IMR-90 (cell line): ENCODE results near the gene HPN. TPM values are rescaled to one million over a fixed set of nuclear protein-coding genes. Genes with fewer than 3 reads are reported as not detected.

Source experiments
- ATAC-seq: fragments of 200-7000 bp; cut with Tn5 transposase; 2 replicates; pipeline ENCODE4 v1.9.1; 2020; ENCODE audit warnings: low read depth, mild to moderate bottlenecking, moderate library complexity
- BruUV-seq: library from RNA; stranded (reverse); fragments of 400-500 nt; replicated peaks from 2 replicates; lab custom pipeline; 2021; lab: Mats Ljungman, UMichigan
- CTCF ChIA-PET: fragments of 300-600 bp; formaldehyde crosslinking; extraction: SDS; loops from one replicate; lab custom pipeline; 2021; ENCODE audit warnings: antibody characterized with exemption; lab: Yijun Ruan, JAX
- POLR2A ChIA-PET: fragments of 300-600 bp; sonication (Branson Sonifier 250); formaldehyde crosslinking; loops from one replicate; lab custom pipeline; 2022; ENCODE audit warnings: antibody characterized with exemption; ENCODE audit not compliant: unreplicated experiment; lab: Charles Lee
- DNase-seq: peaks from one replicate; pipeline ENCODE4 v3.0.0; 2013
- H2AFZ ChIP-seq: replicated peaks from 2 replicates; pipeline ENCODE3; 2013; ENCODE audit warnings: low read length, mild to moderate bottlenecking; ENCODE audit not compliant: poor library complexity
- H2AK5ac ChIP-seq: 2 replicates; pipeline ENCODE4 v1.6.1; 2013; ENCODE audit warnings: low read depth, low read length, inconsistent platforms
- H2AK9ac ChIP-seq: replicated peaks from 2 replicates; pipeline ENCODE3; 2013; ENCODE audit warnings: mild to moderate bottlenecking, low read depth, low read length, moderate library complexity; ENCODE audit not compliant: poor library complexity
- H2BK120ac ChIP-seq: 2 replicates; pipeline ENCODE4 v1.6.1; 2013; ENCODE audit warnings: low read depth, low read length, inconsistent platforms
- H2BK15ac ChIP-seq: 3 replicates; pipeline ENCODE4 v1.6.1; 2013; ENCODE audit warnings: low read depth, low read length, inconsistent platforms
- H2BK20ac ChIP-seq: 2 replicates; pipeline ENCODE4 v1.6.1; 2013; ENCODE audit warnings: low read depth, mild to moderate bottlenecking, inconsistent platforms, low read length, moderate library complexity
- H2BK5ac ChIP-seq: 2 replicates; pipeline ENCODE4 v1.6.1; 2013; ENCODE audit warnings: mild to moderate bottlenecking, low read depth, low read length, inconsistent platforms; ENCODE audit not compliant: poor library complexity, severe bottlenecking
- H3K14ac ChIP-seq: replicated peaks from 2 replicates; pipeline ENCODE4 v1.6.1; 2013; ENCODE audit warnings: low read depth, low read length, inconsistent platforms
- H3K18ac ChIP-seq: 2 replicates; pipeline ENCODE4 v1.6.1; 2013; ENCODE audit warnings: low read depth, low read length, control low read depth
- H3K23ac ChIP-seq: 2 replicates; pipeline ENCODE4 v1.6.1; 2013; ENCODE audit warnings: low read depth, low read length, inconsistent platforms
- H3K27ac ChIP-seq: 2 replicates; pipeline ENCODE4 v1.5.1; 2013; ENCODE audit warnings: mild to moderate bottlenecking, control low read depth, low read length; ENCODE audit not compliant: insufficient read depth
- H3K27me3 ChIP-seq: 2 replicates; pipeline ENCODE4 v1.6.1; 2013; ENCODE audit warnings: low read length; ENCODE audit not compliant: control insufficient read depth, insufficient read depth
- H3K36me3 ChIP-seq: 2 replicates; pipeline ENCODE4 v1.6.1; 2013; ENCODE audit warnings: low read length, mixed read lengths; ENCODE audit not compliant: control insufficient read depth, insufficient read depth
- H3K4ac ChIP-seq: 2 replicates; pipeline ENCODE4 v1.6.1; 2013; ENCODE audit warnings: low read depth, low read length, inconsistent platforms
- H3K4me1 ChIP-seq: 2 replicates; pipeline ENCODE4 v1.6.1; 2013; ENCODE audit warnings: low read length, mixed read lengths; ENCODE audit not compliant: control insufficient read depth, insufficient read depth
- H3K4me2 ChIP-seq: 2 replicates; pipeline ENCODE4 v1.6.1; 2013; ENCODE audit warnings: low read depth, mild to moderate bottlenecking, control low read depth, low read length, moderate library complexity
- H3K4me3 ChIP-seq: 2 replicates; pipeline ENCODE4 v1.5.1; 2013; ENCODE audit warnings: low read depth, mild to moderate bottlenecking, control low read depth, low read length, moderate library complexity; ENCODE audit not compliant: insufficient read depth
- H3K56ac ChIP-seq: 2 replicates; pipeline ENCODE4 v1.6.1; 2013; ENCODE audit warnings: low read length, inconsistent platforms; ENCODE audit not compliant: insufficient read depth; ENCODE audit errors: extremely low read depth
- H3K79me1 ChIP-seq, 2 experiments: 2 replicates each; pipeline ENCODE4 v1.6.1; 2013; ENCODE audit warnings: low read length in 2 of 2, inconsistent platforms in 1 of 2, low read depth in 1 of 2
- H3K9ac ChIP-seq: 2 replicates; pipeline ENCODE4 v1.6.1; 2013; ENCODE audit warnings: low read depth, low read length, control low read depth
- H3K9me1 ChIP-seq: 2 replicates; pipeline ENCODE4 v1.6.1; 2013; ENCODE audit warnings: low read length, inconsistent platforms; ENCODE audit not compliant: insufficient read depth
- H3K9me3 ChIP-seq: 2 replicates; pipeline ENCODE4 v1.6.1; 2013; ENCODE audit warnings: low read length; ENCODE audit not compliant: control insufficient read depth, insufficient read depth
- H4K20me1 ChIP-seq: 2 replicates; pipeline ENCODE4 v1.6.1; 2013; ENCODE audit warnings: low read length, inconsistent platforms; ENCODE audit not compliant: insufficient read depth
- H4K5ac ChIP-seq: 2 replicates; pipeline ENCODE4 v1.6.1; 2013; ENCODE audit warnings: mild to moderate bottlenecking, low read depth, low read length, control low read depth
- H4K8ac ChIP-seq, 2 experiments: 2 replicates each; pipeline ENCODE4 v1.6.1; 2013; ENCODE audit warnings: low read depth in 2 of 2, low read length in 2 of 2, control low read depth in 1 of 2, inconsistent platforms in 1 of 2
- H4K91ac ChIP-seq: 2 replicates; pipeline ENCODE4 v1.6.1; 2013; ENCODE audit warnings: low read depth, low read length, inconsistent platforms; ENCODE audit not compliant: insufficient read depth
- BHLHE40 ChIP-seq: fragments of 150-350 bp; IDR thresholded peaks from 2 replicates; pipeline ENCODE4 v1.6.1; 2016; ENCODE audit warnings: mild to moderate bottlenecking, low read depth, low read length
- CEBPB ChIP-seq: IDR thresholded peaks from 2 replicates; pipeline ENCODE4 v1.6.1; 2012; ENCODE audit warnings: low read depth, low read length, improper control_type of control experiment
- CHD1 ChIP-seq: IDR thresholded peaks from 2 replicates; pipeline ENCODE4 v1.6.1; 2012; ENCODE audit warnings: low read depth, low read length, improper control_type of control experiment
- FOS ChIP-seq: fragments of 150-350 bp; IDR thresholded peaks from 2 replicates; pipeline ENCODE4 v1.6.1; 2016; ENCODE audit warnings: low read depth, low read length
- MAFK ChIP-seq: IDR thresholded peaks from 2 replicates; pipeline ENCODE4 v1.6.1; 2012; ENCODE audit warnings: low read depth, low read length, improper control_type of control experiment
- MAZ ChIP-seq: IDR thresholded peaks from 2 replicates; pipeline ENCODE4 v1.6.1; 2012; ENCODE audit warnings: low read depth, mild to moderate bottlenecking, low read length, improper control_type of control experiment, moderate library complexity, borderline replicate concordance
- MXI1 ChIP-seq: IDR thresholded peaks from 2 replicates; pipeline ENCODE4 v1.6.1; 2012; ENCODE audit warnings: low read depth, mild to moderate bottlenecking, low read length, moderate library complexity, borderline replicate concordance
- NFE2L2 ChIP-seq: fragments of 150-350 bp; IDR thresholded peaks from 2 replicates; pipeline ENCODE4 v1.6.1; 2016; ENCODE audit warnings: low read depth, mild to moderate bottlenecking, low read length
- POLR2A ChIP-seq: IDR thresholded peaks from 2 replicates; pipeline ENCODE4 v1.6.1; 2012; ENCODE audit warnings: mild to moderate bottlenecking, low read depth, low read length
- RAD21 ChIP-seq: IDR thresholded peaks from 2 replicates; pipeline ENCODE4 v1.6.1; 2012; ENCODE audit warnings: low read length, improper control_type of control experiment
- RCOR1 ChIP-seq: IDR thresholded peaks from 2 replicates; pipeline ENCODE4 v1.6.1; 2012; ENCODE audit warnings: mild to moderate bottlenecking, low read length, improper control_type of control experiment; ENCODE audit not compliant: insufficient replicate concordance
- RFX5 ChIP-seq: IDR thresholded peaks from 2 replicates; pipeline ENCODE4 v1.8.0; 2012; ENCODE audit warnings: low read depth, mild to moderate bottlenecking, low read length, moderate library complexity
- SMC3 ChIP-seq: fragments of 150-350 bp; IDR thresholded peaks from 2 replicates; pipeline ENCODE4 v1.6.1; 2016; ENCODE audit warnings: low read depth, mild to moderate bottlenecking, antibody characterized with exemption, low read length, moderate library complexity
- USF2 ChIP-seq: fragments of 150-350 bp; IDR thresholded peaks from 2 replicates; pipeline ENCODE4 v1.6.1; 2017; ENCODE audit warnings: mild to moderate bottlenecking, antibody characterized with exemption, low read length, low read depth
- WGBS, 2 experiments: methylation state at CpG; one replicate each; pipeline versions ENCODE4 v1.1.5 to v1.1.7; 2013; ENCODE audit warnings: missing lambda C conversion rate in 2 of 2; ENCODE audit not compliant: insufficient read length in 1 of 2; ENCODE audit errors: extremely low coverage in 2 of 2; 5-methylcytosine and 5-hydroxymethylcytosine counted together
- dilution Hi-C: fragments of 300-500 bp; cut with HindIII; formaldehyde crosslinking; loops from one replicate; pipeline ENCODE4 v1.14.3; 2018; ENCODE audit warnings: low sequenced_read_pairs; ENCODE audit not compliant: unreplicated experiment
- in situ Hi-C: fragments of 300-500 bp; cut with MboI; formaldehyde crosslinking; loops from 3 replicates; pipeline ENCODE4 v1.14.3; 2019; ENCODE audit warnings: low sequenced_read_pairs, inconsistent platforms, mixed read lengths
- intact Hi-C: fragments of 100-400 bp; cut with micrococcal nuclease; formaldehyde crosslinking; loops from 2 replicates; pipeline ENCODE4 v1.10.0; 2022
- polyA plus RNA-seq, 3 experiments: library from polyadenylated mRNA; depleted of rRNA; stranded (reverse); fragments of >200 nt; gene quantifications; 2 replicates each; pipeline ENCODE4 v1.2.3, GENCODE V29; 2012; ENCODE audit warnings: low replicate concordance in 1 of 3
- total RNA-seq: library from RNA; depleted of rRNA; stranded (reverse); fragments of >200 nt; gene quantifications from 2 replicates; pipeline ENCODE4 v1.2.3, GENCODE V29; 2012
- TF ChIP-seq, protein P1 (sequence below): conservative IDR thresholded peaks from 2 replicates; pipeline ENCODE4 v1.5.1; 2012; ENCODE audit warnings: mild to moderate bottlenecking, low read depth, low read length, improper control_type of control experiment
- TF ChIP-seq, protein P2 (sequence below): fragments of 150-350 bp; IDR thresholded peaks from 2 replicates; pipeline ENCODE4 v1.6.1; 2016; ENCODE audit warnings: low read depth, mild to moderate bottlenecking, low read length, moderate library complexity, borderline replicate concordance

HPN gene
- total and polyA plus RNA-seq, 2 of the 4 experiments (the other 2 are of a cell fraction), result not detected

- H2AK9ac ChIP-seq, result no peak overlapping the region
- H2AK5ac ChIP-seq, result no peak overlapping the region
- H3K36me3 ChIP-seq, result no peaks in the 10 kb centered on the region
- in situ Hi-C loops, result no loop called here
- peak overlapping the region; percentile 32 for H2AFZ ChIP-seq
- H3K23ac ChIP-seq, result no peak overlapping the region
- H3K9me3 ChIP-seq, result no peaks in the 10 kb centered on the region
- no peaks in the 10 kb centered on the region for H3K9me1 ChIP-seq
- ATAC-seq, result no peak
- no peak for DNase-seq
- H2BK5ac ChIP-seq, result no peak overlapping the region
- H4K5ac ChIP-seq, result no peak overlapping the region
- H3K27ac ChIP-seq, result no peak overlapping the region
- H3K4me3 ChIP-seq, result no peak overlapping the region
- H3K79me1 ChIP-seq, result no peaks in the 10 kb centered on the region
- H3K4me2 ChIP-seq, result no peak overlapping the region
- no peak overlapping the region for H2BK15ac ChIP-seq
- no peaks in the 10 kb centered on the region for H4K20me1 ChIP-seq
- no peak overlapping the region for H3K4ac ChIP-seq
- H2BK20ac ChIP-seq, result no peak overlapping the region
- H3K9ac ChIP-seq, result no peak overlapping the region
- no peak overlapping the region for H3K14ac ChIP-seq
- no peak overlapping the region for H3K56ac ChIP-seq
- ChIA-PET POLR2A (no interaction called here), CTCF (no interaction called here)
- no TSS peak for BruUV-seq
- intact Hi-C loops, result no loop called here
- no peak overlapping the region for H4K8ac ChIP-seq
- H3K27me3 ChIP-seq, result peaks cover 3% of the 10 kb centered on the region; the same call in 1 of the 2 replicates
- WGBS, 2 experiments, result 93% methylated on average over 3 of the region's 5 CpGs; no CpG with 5 or more reads in 1 of the 2 experiments
- H4K91ac ChIP-seq, result no peak overlapping the region
- dilution Hi-C loops, result no loop called here
- H3K4me1 ChIP-seq, result no peaks in the 10 kb centered on the region
- no peak overlapping the region for H2BK120ac ChIP-seq
- no peak overlapping the region for H3K18ac ChIP-seq
- TF ChIP-seq RAD21 (no peak), MAZ (no peak), BHLHE40 (no peak), NFE2L2 (no peak), RCOR1 (no peak), USF2 (no peak), POLR2A (no peak), FOS (no peak), SMC3 (no peak), CHD1 (no peak), MXI1 (no peak), RFX5 (no peak), CEBPB (no peak), MAFK (no peak)
- TF ChIP-seq, protein P1, sequence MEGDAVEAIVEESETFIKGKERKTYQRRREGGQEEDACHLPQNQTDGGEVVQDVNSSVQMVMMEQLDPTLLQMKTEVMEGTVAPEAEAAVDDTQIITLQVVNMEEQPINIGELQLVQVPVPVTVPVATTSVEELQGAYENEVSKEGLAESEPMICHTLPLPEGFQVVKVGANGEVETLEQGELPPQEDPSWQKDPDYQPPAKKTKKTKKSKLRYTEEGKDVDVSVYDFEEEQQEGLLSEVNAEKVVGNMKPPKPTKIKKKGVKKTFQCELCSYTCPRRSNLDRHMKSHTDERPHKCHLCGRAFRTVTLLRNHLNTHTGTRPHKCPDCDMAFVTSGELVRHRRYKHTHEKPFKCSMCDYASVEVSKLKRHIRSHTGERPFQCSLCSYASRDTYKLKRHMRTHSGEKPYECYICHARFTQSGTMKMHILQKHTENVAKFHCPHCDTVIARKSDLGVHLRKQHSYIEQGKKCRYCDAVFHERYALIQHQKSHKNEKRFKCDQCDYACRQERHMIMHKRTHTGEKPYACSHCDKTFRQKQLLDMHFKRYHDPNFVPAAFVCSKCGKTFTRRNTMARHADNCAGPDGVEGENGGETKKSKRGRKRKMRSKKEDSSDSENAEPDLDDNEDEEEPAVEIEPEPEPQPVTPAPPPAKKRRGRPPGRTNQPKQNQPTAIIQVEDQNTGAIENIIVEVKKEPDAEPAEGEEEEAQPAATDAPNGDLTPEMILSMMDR, result no peak
- TF ChIP-seq, protein P2, sequence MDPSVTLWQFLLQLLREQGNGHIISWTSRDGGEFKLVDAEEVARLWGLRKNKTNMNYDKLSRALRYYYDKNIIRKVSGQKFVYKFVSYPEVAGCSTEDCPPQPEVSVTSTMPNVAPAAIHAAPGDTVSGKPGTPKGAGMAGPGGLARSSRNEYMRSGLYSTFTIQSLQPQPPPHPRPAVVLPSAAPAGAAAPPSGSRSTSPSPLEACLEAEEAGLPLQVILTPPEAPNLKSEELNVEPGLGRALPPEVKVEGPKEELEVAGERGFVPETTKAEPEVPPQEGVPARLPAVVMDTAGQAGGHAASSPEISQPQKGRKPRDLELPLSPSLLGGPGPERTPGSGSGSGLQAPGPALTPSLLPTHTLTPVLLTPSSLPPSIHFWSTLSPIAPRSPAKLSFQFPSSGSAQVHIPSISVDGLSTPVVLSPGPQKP, result no peak
These were observed 51.9 kb downstream of the HPN start for GRCh38 chr19:35093430-35093829.
